Calu3 (cell line): ENCODE results near the gene GJC1. TPM values are rescaled to one million over a fixed set of nuclear protein-coding genes. Genes with fewer than 3 reads are reported as not detected.

Experiments
- BruUV-seq: library from RNA; stranded (reverse); fragments of 400-500 nt; replicated peaks from 2 replicates; lab custom pipeline; 2021; lab: Mats Ljungman, UMichigan
- CTCF ChIA-PET: fragments of 300-600 bp; sonication (Branson Sonifier 250); formaldehyde crosslinking; loops from one replicate; lab custom pipeline; 2022; ENCODE audit warnings: antibody characterized with exemption; lab: Charles Lee
- DNase-seq: peaks from one replicate; pipeline ENCODE4 v3.0.0; 2022
- H3K27ac Mint-ChIP-seq: one replicate; pipeline ENCODE4 v1.8.0; 2022; ENCODE audit warnings: mixed read lengths; ENCODE audit not compliant: unreplicated experiment
- H3K27me3 Mint-ChIP-seq: one replicate; pipeline ENCODE4 v1.8.0; 2022; ENCODE audit warnings: mixed read lengths; ENCODE audit not compliant: unreplicated experiment
- H3K36me3 Mint-ChIP-seq: one replicate; pipeline ENCODE4 v1.8.0; 2022; ENCODE audit warnings: mild to moderate bottlenecking, moderate library complexity, mixed read lengths; ENCODE audit not compliant: insufficient read depth, unreplicated experiment
- H3K4me1 Mint-ChIP-seq: one replicate; pipeline ENCODE4 v1.8.0; 2022; ENCODE audit warnings: mild to moderate bottlenecking, low read depth, mixed read lengths; ENCODE audit not compliant: unreplicated experiment
- H3K4me3 Mint-ChIP-seq: one replicate; pipeline ENCODE4 v1.8.0; 2022; ENCODE audit warnings: mild to moderate bottlenecking, low read depth, moderate library complexity, mixed read lengths; ENCODE audit not compliant: unreplicated experiment
- H3K9me3 Mint-ChIP-seq: one replicate; pipeline ENCODE4 v1.8.0; 2022; ENCODE audit warnings: low read depth, mixed read lengths; ENCODE audit not compliant: unreplicated experiment
- CTCF ChIP-seq: fragments of 200-600 bp; IDR thresholded peaks from one replicate; pipeline ENCODE4 v1.8.0; 2022; ENCODE audit warnings: antibody characterized with exemption; ENCODE audit not compliant: unreplicated experiment
- intact Hi-C: fragments of 100-400 bp; cut with micrococcal nuclease; formaldehyde crosslinking; loops from one replicate; pipeline ENCODE4 v1.10.0; 2022; ENCODE audit not compliant: unreplicated experiment
- total RNA-seq: library from RNA; stranded (reverse); gene quantifications from 2 replicates; pipeline ENCODE4 v1.2.3, GENCODE V29; 2022

GJC1 gene
- total RNA-seq, 1 experiment from 2014 or later: 114 TPM

- CTCF ChIA-PET: interaction anchor here (0.5 to 5.1 kb wide), 9 partner anchors 23 to 274 kb away, joined by 4 to 65 read pairs (median 8); no protein-coding TSS in a partner anchor
- Mint-ChIP-seq H3K9me3 (no peaks in the 10 kb centered on the region), H3K4me3 (peak overlapping the region; percentile 86)
Measured at GRCh38 chr17:44777394-44778348, 52.4 kb downstream of the GJC1 start.

GRCh38 chr17:44776628-44777393 is 53.3 kb downstream of the GJC1 start:
- peaks cover 44% of the 10 kb centered on the region for H3K27me3 Mint-ChIP-seq
- H3K4me3 Mint-ChIP-seq: peak overlapping the region; percentile 86
- no TSS peak for BruUV-seq
- intact Hi-C loops: loop anchor here (10.0 kb wide), 1 partner anchor 358 kb away; the partner anchor contains the start of genes ACBD4 and PLCD3
- no peak for TF ChIP-seq CTCF
- peaks cover 7% of the 10 kb centered on the region for H3K4me1 Mint-ChIP-seq
- H3K9me3 Mint-ChIP-seq: no peaks in the 10 kb centered on the region
- no peak overlapping the region for H3K27ac Mint-ChIP-seq
- H3K36me3 Mint-ChIP-seq: peaks cover 44% of the 10 kb centered on the region
- CTCF ChIA-PET: interaction anchor here (0.5 to 5.1 kb wide), 6 partner anchors 22 to 108 kb away, joined by 4 to 65 read pairs (median 6); no protein-coding TSS in a partner anchor
- no peak for DNase-seq

More at GRCh38 chr17:44777394-44778348, 52.4 kb downstream of the GJC1 start:
- intact Hi-C loops: loop anchor here (2.0 to 10.0 kb wide), 2 partner anchors 51 to 357 kb away; partner anchors contain the start of genes ACBD4 and PLCD3
- Mint-ChIP-seq H3K4me1 (peaks cover 7% of the 10 kb centered on the region), H3K27me3 (peaks cover 35% of the 10 kb centered on the region), H3K27ac (no peak overlapping the region), H3K36me3 (peaks cover 44% of the 10 kb centered on the region)
- no TSS peak for BruUV-seq
- TF ChIP-seq CTCF: peak; percentile 36
- DNase-seq: no peak

GRCh38 chr17:44775838-44776621 is 54.1 kb downstream of the GJC1 start:
- DNase-seq: peak; percentile 100
- BruUV-seq: no TSS peak
- peaks cover 44% of the 10 kb centered on the region for H3K36me3 Mint-ChIP-seq

More at GRCh38 chr17:44775838-44776621, 54.1 kb downstream of the GJC1 start:
- no peak for TF ChIP-seq CTCF
- Mint-ChIP-seq H3K4me3 (peak overlapping the region; percentile 86), H3K4me1 (peaks cover 7% of the 10 kb centered on the region), H3K27me3 (peaks cover 51% of the 10 kb centered on the region), H3K9me3 (no peaks in the 10 kb centered on the region), H3K27ac (peak overlapping the region; percentile 36)
- intact Hi-C loops: loop anchor here (1.0 to 10.0 kb wide), 3 partner anchors 61 to 359 kb away; partner anchors contain the start of genes ACBD4 and PLCD3
- CTCF ChIA-PET: interaction anchor here (0.6 to 1.9 kb wide), 20 partner anchors 16 to 1326 kb away, joined by 3 to 18 read pairs (median 5); partner anchors contain the start of genes ATXN7L3 and EFTUD2
